ENCODE results near the gene IMPDH1.

Gene IMPDH1

DNA sequence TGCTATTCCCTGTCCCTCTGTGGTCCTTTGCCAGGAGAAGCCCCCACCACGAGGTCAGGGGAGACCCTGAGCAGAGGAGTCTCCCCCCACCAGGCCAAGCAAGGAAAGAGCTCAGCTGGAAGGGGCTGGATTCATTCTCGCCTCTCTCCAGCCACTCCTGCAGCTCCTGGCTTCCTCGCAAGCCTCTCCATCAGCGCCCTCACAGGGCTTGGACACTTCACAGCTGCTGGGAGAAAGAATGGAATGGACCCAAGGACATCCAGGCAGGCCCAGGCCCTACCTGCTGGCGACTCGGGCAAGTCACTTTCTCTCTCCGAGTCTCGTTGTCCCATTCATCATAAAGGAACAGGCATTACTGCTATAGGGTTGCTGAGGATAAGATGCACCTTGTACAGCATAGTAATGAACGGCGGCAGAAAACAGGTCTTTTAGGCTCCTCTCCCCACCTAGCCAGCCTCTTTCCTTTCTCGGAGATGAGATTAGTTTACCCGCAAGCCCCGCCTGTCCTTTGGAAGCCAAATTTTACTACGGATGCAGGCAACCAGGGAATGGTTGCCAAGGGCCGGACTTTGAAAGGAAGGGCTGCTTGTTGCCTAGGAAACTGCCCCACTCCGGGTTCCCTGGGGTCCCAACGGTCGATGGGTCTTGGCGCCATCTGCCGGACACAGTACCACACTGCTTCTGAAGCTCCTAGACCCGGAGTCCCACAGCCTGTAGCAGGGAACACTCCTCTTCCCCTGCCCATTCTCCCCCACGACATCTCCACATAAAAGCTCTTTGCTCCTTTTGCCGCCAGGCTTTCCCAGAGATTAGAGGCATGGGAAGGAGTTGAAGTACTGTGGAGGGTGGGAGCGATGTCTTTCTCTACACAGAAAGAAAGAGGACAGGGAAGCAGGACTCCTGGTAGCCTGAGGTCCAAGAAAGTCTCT is 22.3 kb downstream of the IMPDH1 start:
- peak; percentile 21 to 90 (median 58) for DNase-seq

- no peak for DNase-seq
Measured at GRCh38 chr7:128385988-128386925, 23.5 kb downstream of the IMPDH1 start.

GRCh38 chr7:128384726-128385125 is 25.1 kb downstream of the IMPDH1 start:
- no peak for DNase-seq

- peak in 2 of 14 donors; percentile 19 to 53 for DNase-seq
Measured at GRCh38 chr7:128383776-128384175, 26.0 kb downstream of the IMPDH1 start.

DNA sequence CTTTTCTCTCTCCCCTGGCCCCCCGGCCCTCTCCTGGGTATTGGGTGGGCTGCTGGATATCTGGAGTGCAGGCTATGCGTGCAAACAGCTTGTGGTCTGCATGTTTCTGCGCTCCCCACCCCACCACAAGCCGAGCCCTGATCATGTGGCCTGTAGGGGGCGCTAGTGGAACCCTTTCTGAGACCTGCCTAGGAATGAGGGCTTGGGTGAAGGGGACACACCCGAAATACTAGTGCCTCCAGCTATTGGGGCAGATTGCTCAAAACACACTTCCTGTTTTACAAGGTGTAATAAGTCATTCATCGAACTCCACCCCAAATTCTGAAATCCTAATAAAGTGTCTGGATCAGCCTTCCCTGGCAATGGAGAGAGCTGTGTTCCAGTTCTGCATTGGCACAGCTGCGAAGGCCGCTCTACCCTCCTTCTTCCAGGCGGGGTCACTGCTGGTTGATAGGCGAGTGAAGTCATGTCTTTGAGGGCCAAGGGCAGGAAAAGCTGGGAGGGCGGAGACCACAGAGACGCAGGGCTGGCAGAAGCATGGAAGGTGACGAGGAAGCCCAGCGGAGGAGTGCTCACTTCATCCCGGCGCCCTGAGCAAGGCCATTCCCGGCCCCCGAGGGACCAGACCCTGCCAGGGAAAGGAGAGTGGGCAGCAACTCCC is 28.5 kb downstream of the IMPDH1 start:
- DNase-seq, result no peak

- no peak for DNase-seq
Measured at GRCh38 chr7:128380483-128381106, 29.2 kb downstream of the IMPDH1 start.

- DNase-seq, result no peak
Measured at GRCh38 chr7:128379900-128380479, 29.8 kb downstream of the IMPDH1 start.

- no peak for DNase-seq
Measured at GRCh38 chr7:128378637-128379036, 31.1 kb downstream of the IMPDH1 start.

GRCh38 chr7:128376077-128376476 is 33.7 kb downstream of the IMPDH1 start:
- DNase-seq, result no peak

DNA sequence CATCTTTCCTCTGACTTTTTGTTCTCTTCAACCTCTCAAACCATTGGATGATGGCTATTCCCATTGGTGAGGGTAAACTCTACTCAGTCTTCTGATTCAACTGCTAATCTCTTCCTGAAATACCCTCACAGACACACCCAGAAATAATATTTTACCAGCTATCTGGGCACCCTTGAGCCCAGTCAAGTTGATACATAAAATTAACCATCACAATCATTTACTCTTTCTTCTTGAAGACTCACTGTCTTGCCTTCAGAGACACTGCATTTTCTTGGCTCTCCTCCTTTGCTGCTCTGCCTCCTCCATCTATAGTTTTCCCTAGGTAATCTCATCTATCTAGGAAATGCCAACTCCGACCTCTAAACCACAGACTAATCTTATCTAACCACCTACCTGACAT is 35.7 kb downstream of the IMPDH1 start:
- no peak for DNase-seq

- DNase-seq, result no peak
Measured at GRCh38 chr7:128373606-128374005, 36.2 kb downstream of the IMPDH1 start.

DNA sequence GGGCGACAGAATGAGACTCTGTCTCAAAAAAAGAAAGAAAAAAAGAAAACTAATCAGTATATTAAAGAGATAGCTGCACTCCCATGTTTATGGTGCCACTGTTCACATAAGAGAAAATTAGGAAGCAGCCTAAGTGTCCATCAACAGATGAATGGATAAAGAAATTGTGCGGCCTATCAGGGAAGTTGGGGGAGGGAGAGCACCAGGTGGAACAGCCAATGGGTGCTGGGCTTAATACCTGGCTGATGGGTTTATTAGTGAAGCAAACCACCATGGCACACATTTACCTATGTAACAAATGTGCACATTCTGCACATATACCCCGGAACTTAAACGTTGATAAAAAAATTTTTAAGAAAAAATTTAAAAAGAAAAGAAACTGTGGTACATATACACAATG is 39.3 kb downstream of the IMPDH1 start:
- no peak for DNase-seq

DNA sequence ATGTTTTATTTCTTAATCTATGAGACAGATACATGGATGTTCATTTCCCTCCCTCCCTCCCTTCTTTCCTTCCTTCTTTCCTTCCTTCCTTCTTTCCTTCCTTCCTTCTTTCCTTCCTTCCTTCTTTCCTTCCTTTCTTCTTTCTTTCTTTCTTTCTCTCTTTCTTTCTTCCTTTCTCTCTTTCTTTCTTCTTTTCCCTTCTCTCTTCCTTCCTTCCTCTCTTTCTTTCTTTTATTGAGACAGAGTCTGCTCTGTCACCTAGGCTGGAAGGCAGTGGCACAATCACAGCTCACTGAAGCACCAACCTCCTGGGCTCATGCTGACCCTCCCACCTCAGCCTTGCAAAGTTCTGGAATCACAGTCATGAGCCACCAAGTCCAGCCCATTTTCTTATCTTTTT is 42.8 kb downstream of the IMPDH1 start:
- no peak for DNase-seq

GRCh38 chr7:128366300-128366699 is 43.5 kb downstream of the IMPDH1 start:
- no peak for DNase-seq

DNA sequence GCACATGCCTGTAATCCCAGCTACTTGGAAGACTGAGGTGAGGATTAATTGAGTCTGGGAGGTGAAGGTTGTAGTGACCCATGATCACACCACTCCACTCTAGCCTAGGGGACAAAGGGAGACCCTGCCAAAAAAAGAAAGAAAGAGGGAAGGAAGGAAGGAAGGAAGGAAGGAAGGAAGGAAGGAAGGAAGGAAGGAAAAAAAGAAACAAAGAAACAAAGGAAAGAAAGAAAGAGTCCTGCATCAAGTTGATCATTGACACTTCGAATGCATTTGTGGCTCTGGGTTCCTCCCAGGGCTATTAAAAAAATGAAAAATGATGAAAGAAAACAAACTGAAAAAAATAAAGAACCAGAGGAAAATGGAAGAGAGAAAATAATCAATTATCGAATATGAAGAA is 44.4 kb downstream of the IMPDH1 start:
- no peak for DNase-seq

DNA sequence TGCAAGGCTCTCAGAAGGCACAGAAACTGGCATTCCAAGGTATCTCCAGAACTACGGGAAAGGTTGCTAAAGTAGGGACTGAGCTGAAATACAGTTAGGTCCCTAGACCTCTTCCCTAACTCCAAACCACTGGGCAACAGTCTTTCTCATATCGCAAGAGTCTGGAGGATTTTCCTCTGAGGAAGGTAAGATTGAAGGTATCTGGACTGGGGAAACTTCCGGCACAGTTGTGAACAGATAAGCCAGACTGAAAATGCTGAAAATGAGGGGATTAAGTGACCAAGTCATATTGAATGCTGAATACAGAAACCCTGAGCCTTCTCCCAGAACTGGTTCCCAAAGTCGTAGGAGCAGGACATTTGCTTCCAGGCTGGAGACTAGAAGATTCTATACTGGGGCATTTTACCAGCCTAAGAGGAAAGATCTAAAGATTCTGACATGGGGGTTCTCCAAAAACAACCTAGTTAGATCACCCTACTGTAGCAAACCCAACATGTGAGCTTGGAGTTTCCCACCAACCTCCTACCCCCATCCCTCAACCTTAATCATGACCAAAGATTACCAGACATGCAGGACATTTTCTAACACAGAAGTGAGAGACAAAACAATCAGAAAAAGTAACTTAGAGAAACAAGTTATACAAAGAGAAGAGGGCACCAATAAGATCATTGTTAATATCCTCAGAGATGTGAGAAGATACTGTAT is 45.5 kb downstream of the IMPDH1 start:
- DNase-seq, result no peak

- DNase-seq, result no peak
Measured at GRCh38 chr7:128363261-128363721, 46.5 kb downstream of the IMPDH1 start.

DNA sequence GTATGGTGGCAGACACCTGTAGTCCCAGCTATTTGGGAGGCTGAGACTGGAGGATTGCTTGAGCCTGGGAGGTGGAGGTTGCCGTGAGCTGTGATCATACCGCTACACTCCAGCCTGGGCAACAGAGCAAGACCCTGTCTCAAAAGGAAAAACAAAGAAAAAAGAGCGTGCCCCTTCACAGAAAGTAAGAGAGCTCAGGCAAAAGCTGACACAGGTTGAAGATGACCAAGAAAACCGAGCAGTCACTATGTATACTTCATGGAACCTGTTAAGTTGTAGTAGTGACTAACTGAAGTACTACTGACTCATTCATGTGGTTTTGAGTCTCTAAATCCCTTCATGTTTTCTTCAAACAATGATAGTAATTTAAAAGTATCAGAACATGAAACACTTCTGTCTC is 47.1 kb downstream of the IMPDH1 start:
- DNase-seq, result no peak

GRCh38 chr7:128361411-128362379 is 48.1 kb downstream of the IMPDH1 start, which contains the start of gene PRRT4:
TSS of gene PRRT4 (minus strand) at chr7:128361690.
- peak in 5 of 14 donors; percentile 12 to 69 (median 29) for DNase-seq

DNA sequence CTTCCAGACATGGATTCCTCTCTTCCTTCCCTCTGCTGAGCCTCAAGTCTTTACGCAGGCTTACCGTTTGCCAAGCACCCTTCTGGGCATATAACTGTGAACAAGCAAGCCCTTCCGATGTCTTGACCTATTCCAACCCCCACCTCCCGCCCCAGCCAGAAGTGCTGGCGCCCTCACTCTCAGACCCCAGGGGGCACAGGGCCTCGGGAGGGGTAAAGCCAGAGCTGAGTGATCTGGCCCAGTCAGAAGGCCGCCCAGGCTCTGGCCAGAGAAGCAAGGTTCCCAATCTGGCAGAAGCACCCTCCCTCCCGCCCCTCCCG is 49.5 kb downstream of the IMPDH1 start:
- peak in 1 of 14 donors; percentile 10 for DNase-seq
